Glutamatergic neuron (in vitro differentiated cells): Measurements from ENCODE around the gene THEM5. TPM values are rescaled to one million over a fixed set of nuclear protein-coding genes. Genes with fewer than 3 reads are reported as not detected.
"Not testable (repeated sequence)": the region's sequence is repeated elsewhere in the genome, so short reads cannot be mapped to it uniquely, and the experiment has no call there.

Experiments used
- DNase-seq: peaks from one replicate; pipeline ENCODE4 v3.0.0; 2022
- H3K27ac Mint-ChIP-seq: one replicate; pipeline ENCODE4 v1.8.0; 2020; ENCODE audit warnings: mild to moderate bottlenecking, mixed read lengths, inconsistent platforms; ENCODE audit not compliant: unreplicated experiment
- H3K27me3 Mint-ChIP-seq: one replicate; pipeline ENCODE4 v1.8.0; 2020; ENCODE audit warnings: mild to moderate bottlenecking, moderate library complexity, mixed read lengths, inconsistent platforms; ENCODE audit not compliant: unreplicated experiment
- H3K36me3 Mint-ChIP-seq: one replicate; pipeline ENCODE4 v1.8.0; 2020; ENCODE audit warnings: mild to moderate bottlenecking, mixed read lengths, inconsistent platforms; ENCODE audit not compliant: unreplicated experiment
- H3K4me1 Mint-ChIP-seq: one replicate; pipeline ENCODE4 v1.8.0; 2020; ENCODE audit warnings: mild to moderate bottlenecking, low read depth, mixed read lengths, inconsistent platforms; ENCODE audit not compliant: unreplicated experiment
- H3K4me3 Mint-ChIP-seq: one replicate; pipeline ENCODE4 v1.8.0; 2020; ENCODE audit warnings: mild to moderate bottlenecking, mixed read lengths, inconsistent platforms; ENCODE audit not compliant: unreplicated experiment
- H3K9me3 Mint-ChIP-seq: one replicate; pipeline ENCODE4 v1.8.0; 2020; ENCODE audit warnings: mild to moderate bottlenecking, moderate library complexity, mixed read lengths, inconsistent platforms; ENCODE audit not compliant: unreplicated experiment
- total RNA-seq: library from RNA; stranded (reverse); fragmentation: NEBNext Ultra II Directional; extraction: Animal tissue kit (Norgen Biotek cat#: 25700); gene quantifications from one replicate; pipeline ENCODE4 v1.2.1, GENCODE V29; 2021; ENCODE audit not compliant: unreplicated experiment
- TF ChIP-seq, protein P1 (sequence below): fragments of 200-600 bp; sonication (generic); IDR thresholded peaks from one replicate; pipeline ENCODE4 v1.5.0; 2021; ENCODE audit not compliant: partially characterized antibody, unreplicated experiment

Gene THEM5
- total RNA-seq, 1 donor from 2014 or later, result not detected

DNA sequence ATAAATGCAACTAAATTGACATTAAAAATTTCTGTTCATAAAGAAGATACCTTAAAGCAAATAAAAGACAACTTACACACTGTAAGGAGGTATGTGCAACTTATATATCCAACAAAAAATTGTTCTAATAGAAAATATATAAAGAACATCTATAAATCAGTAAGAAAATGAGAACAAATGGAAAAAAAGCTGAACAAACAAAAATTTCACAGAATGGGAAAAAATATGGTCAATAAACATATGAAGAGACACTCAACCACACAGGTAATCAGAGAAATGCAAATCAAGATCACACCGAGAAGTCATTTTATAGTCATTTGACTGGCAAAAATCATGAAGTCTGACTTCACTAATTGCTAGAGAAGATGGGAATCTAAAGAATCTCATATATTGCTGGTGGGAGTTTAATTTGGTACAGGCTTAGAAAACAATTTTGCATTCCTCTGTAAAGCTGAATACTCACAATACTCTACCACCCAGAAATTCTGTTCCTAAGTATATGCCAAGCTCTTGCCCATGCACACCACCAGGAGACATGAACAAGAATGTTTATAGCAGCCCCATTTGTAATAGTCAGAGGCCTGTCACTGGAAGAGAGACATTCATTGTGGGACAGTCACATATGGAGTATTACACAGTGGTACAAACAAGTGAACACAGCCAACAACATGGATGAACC lies 22.0 kb upstream of the THEM5 start:
- TF ChIP-seq, protein P1, sequence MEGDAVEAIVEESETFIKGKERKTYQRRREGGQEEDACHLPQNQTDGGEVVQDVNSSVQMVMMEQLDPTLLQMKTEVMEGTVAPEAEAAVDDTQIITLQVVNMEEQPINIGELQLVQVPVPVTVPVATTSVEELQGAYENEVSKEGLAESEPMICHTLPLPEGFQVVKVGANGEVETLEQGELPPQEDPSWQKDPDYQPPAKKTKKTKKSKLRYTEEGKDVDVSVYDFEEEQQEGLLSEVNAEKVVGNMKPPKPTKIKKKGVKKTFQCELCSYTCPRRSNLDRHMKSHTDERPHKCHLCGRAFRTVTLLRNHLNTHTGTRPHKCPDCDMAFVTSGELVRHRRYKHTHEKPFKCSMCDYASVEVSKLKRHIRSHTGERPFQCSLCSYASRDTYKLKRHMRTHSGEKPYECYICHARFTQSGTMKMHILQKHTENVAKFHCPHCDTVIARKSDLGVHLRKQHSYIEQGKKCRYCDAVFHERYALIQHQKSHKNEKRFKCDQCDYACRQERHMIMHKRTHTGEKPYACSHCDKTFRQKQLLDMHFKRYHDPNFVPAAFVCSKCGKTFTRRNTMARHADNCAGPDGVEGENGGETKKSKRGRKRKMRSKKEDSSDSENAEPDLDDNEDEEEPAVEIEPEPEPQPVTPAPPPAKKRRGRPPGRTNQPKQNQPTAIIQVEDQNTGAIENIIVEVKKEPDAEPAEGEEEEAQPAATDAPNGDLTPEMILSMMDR, result no peak
- DNase-seq, result no peak
- Mint-ChIP-seq H3K4me3 (no peak overlapping the region), H3K4me1 (peaks cover 14% of the 10 kb centered on the region), H3K9me3 (no peaks in the 10 kb centered on the region), H3K27me3 (no peaks in the 10 kb centered on the region), H3K27ac (no peak overlapping the region), H3K36me3 (no peaks in the 10 kb centered on the region)

DNA sequence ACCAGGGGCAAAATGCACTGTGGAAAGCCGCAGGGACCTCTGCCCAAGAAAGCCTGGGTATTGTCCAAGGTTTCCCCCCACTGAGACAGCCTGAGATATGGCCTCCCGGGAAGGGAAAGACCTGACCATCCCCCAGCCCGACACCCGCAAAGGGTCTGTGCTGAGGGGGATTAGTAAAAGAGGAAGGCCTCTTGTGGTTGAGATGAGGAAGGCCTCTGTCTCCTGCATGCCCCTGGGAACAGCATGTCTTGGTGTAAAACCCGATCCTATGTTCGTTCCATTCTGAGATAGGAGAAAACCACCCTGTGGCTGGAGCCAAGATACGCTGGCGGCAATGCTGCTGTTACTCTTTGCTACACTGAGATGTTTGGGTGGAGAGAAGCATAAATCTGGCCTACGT lies 19.3 kb upstream of the THEM5 start:
- not testable (repeated sequence) for H3K9me3 Mint-ChIP-seq, DNase-seq, H3K27me3 Mint-ChIP-seq, H3K36me3 Mint-ChIP-seq, H3K27ac Mint-ChIP-seq, H3K4me1 Mint-ChIP-seq, H3K4me3 Mint-ChIP-seq

DNA sequence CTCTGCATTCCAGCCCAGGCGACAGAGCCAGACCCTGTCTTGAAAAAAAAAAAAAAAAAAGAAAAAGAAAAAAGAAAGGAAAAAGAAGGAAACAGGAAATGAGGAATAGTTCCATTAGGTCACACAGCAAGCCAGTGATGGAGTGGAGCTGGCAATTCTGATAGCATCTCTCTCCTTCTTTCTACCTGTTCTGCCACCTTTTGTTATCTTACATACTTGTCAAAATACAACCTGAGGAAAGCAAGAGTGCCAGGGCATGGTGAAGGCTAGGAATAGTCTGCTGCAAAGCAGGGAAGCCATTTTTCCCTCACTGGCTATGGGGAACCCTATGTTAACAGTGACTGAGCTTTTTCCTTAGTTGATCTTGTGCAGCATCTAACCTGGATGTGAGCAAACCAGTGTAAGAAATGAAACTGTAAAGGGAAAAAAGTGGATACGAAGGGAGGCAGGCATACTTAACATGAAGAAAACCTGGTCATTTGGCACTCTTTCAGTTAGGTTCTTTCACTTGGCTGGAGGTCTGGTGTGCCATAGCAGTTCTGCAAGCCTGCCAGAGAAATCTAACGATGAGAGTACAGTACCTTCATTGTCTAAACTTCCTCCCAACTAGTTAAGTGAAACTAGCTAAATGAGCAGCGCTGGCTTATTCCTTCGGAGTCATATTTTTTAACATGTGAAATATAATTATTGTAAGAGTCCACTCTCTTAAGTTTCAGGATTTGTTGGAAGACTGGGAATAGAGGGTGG lies 17.9 kb upstream of the THEM5 start:
- Mint-ChIP-seq H3K4me3 (no peak overlapping the region), H3K27ac (no peak overlapping the region), H3K27me3 (no peaks in the 10 kb centered on the region), H3K9me3 (no peaks in the 10 kb centered on the region), H3K4me1 (peaks cover 4% of the 10 kb centered on the region), H3K36me3 (no peaks in the 10 kb centered on the region)
- DNase-seq, result no peak
- TF ChIP-seq, protein P1, result no peak

DNA sequence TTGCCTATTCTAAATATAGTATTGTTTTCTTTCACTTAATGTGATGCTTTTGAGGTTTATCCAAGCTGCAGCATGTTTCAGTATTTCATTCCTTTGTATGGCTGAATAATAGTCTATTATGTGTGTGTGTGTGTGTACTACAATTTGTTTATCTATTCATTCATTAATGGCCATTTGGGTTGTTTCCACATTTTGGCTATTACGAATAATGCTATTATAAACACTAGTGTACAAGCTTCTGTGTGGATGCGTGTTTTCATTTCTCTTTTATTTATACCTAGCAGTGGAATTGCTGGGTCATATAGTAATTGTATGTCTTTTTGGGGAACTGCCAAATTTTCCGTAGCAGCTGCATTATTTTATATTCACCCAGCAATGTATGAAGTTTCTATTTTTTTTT lies 15.0 kb upstream of the THEM5 start:
- no peak overlapping the region for H3K4me3 Mint-ChIP-seq
- H3K27me3 Mint-ChIP-seq, result peaks cover 5% of the 10 kb centered on the region
- H3K27ac Mint-ChIP-seq, result no peak overlapping the region
- no peaks in the 10 kb centered on the region for H3K36me3 Mint-ChIP-seq
- peaks cover 5% of the 10 kb centered on the region for H3K9me3 Mint-ChIP-seq
- TF ChIP-seq, protein P1, result no peak
- DNase-seq, result no peak
- H3K4me1 Mint-ChIP-seq, result peaks cover 4% of the 10 kb centered on the region

DNA sequence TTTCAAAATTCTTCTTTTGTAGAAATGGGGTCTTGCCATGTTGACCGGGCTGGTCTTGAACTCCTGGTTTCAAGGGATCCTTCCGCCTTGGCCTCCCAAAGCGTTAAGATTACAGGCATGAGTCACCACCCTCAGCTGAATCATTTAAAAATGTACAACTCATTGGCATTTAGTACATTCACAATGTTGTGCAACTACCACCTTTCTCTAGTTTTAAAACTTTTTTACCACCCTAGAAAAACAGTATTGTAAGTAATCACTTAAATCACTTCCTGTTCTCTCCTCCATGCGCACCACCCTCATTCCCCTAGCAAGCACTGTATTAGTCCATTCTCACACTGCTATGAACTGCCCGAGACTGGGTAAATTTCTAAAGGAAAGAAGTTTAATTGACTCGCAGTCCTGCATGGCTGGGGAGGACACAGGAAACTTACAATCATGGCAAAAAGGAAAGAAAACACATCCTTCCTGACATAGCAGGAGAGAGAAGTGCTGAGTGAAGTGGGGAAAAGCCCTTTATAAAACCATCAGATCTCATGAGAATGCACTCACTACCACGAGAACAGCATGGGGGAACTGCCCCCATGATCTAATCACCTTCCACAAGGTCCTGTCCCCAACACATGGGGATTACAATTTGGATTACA lies 14.4 kb upstream of the THEM5 start:
- TF ChIP-seq, protein P1, result no peak
- no peaks in the 10 kb centered on the region for H3K4me1 Mint-ChIP-seq
- no peak for DNase-seq
- no peak overlapping the region for H3K27ac Mint-ChIP-seq
- peaks cover 5% of the 10 kb centered on the region for H3K27me3 Mint-ChIP-seq
- peaks cover 5% of the 10 kb centered on the region for H3K9me3 Mint-ChIP-seq
- H3K36me3 Mint-ChIP-seq, result no peaks in the 10 kb centered on the region
- H3K4me3 Mint-ChIP-seq, result no peak overlapping the region
